GM18868 (cell line): ENCODE data around the gene ABO.
"Not testable (repeated sequence)": the region's sequence is repeated elsewhere in the genome, so short reads cannot be mapped to it uniquely, and the experiment has no call there.

Experiments
- ATAC-seq: cut with Tn5 transposase; IDR thresholded peaks from one replicate; pipeline ENCODE4 v1.9.1; 2021; ENCODE audit warnings: mild to moderate bottlenecking, moderate library complexity; ENCODE audit not compliant: unreplicated experiment

Gene ABO

DNA sequence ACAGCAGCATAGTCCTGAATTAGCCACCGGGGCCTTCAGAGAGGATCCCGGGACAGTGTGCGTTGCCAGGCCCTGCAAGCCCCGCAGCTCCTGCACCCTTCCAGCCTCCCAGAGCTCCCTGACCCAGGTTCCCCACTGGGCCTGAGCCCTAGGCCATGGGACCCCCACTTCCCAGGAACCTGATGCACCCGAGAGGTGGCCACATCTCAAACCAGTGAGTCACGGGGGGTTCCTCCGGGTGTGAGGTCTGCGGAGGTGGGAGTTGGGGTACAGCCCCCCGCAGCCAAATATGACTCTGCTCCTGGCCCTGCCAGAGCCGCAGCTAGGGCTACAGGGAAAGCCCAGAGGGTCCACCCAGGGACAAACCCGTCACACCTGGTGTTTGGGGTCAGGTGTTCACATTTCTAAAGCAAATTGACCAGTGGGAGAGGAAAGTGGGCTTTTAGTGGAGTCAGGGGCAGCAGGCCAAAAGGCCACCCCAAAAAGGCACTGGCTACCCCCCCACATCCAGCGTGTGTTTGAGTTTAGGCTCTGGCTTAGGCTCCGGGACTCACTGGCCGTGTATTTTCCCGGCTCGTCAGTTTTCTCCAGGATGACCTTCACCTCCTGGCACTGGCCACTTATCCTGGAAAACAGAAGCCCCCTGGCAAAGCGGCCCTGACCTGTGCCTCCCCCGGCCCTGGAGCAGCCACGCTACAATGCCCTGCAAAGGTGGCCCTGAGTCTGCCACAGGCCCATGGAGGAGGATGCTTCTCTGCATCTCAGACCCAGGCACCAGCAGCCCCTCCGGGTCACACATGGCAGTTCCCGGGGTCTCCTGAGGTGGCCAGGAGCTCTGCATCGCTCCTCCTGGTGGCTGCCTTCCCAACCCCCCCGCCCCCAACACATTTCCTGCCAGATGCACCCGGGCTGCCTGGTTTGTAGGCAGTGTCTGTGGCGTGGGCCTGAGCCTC lies 48.5 kb downstream of the ABO start:
- ATAC-seq = no peak

DNA sequence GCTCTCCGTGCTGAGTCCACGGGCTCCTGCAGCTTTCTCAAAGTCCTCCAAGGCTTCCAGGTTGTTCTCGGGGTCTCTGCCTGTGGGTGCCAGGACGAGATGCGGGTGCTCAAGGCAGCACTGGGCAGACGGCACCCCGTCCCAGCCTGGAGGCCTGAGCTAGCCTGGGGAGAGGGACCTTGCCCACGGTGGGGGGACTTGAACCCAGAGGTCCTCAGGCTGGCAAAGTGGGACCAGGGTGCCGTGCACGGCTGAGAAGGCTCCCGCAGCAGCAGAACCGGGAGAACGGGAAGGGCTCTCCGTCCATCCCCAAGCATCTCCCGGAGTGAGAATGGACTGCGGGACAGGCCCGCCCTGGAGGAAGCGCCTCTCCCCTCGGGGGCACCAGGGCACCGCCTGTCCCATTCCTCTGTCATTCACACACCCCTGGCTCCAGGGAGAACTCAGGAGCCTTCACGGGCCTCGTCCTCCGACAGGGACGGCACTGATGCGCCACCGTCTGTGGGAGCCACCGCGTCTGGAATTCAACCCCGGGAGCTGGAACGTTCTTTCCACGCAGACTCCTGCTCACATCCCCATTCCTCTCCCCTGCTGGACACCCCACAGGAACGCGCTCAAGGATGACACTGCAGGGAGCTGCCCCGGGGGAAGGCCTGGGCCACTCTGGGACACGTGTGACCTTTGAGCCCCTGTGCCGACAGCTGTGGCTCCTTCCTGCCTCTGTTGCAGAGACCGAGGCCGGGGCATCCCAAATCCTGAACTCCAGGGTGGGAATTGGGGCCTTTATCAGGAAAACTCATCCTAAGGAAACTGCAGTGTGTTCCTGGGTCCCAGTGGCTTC lies 49.6 kb downstream of the ABO start:
- ATAC-seq = no peak

DNA sequence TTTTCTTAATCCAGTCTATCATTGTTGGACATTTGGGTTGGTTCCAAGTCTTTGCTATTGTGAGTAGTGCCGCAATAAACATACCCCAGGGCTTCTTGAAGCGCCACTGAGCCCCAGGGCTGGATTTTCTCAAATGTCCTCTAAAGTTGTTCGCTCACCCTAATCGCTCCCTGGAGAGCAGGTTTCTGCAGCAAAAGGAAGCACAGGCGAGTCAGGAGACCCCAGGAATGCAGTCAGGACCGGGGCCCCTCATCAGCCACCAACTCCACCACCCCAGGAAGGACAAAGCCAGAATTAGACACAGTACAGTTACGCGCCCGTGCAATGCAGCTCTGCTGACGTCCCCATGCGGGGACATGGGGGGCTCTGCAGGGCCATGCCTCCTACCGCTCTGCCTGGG lies 50.2 kb downstream of the ABO start:
- ATAC-seq = no peak

DNA sequence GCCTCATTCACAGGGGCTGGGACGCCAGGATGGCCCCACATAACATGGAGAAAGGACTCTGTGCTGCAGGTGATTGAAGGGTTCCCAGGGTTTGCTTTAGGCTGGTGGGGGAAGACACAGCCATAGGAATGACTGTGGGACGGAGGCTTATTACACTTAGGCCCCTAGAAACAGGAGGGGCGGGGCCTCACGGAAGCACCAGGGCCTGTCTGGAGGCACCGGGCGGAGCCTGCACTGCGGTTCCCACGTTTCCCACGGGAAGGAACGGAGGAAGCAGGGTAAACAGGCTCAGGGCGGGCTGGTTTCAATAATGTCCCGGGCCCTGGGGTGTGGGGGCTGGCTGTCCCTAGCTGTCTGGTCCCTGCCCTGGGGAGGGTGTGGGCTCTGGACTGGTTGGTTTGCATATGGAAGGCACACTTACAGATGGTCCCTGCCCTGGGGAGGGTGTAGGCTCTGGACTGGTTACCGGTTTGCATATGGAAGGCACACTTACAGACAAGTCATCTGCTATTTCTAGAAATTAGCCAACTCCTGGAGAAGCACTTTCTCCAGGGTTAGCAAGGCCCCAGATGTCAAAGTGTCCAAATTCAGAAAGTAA lies 51.7 kb downstream of the ABO start:
- not testable (repeated sequence) for ATAC-seq

DNA sequence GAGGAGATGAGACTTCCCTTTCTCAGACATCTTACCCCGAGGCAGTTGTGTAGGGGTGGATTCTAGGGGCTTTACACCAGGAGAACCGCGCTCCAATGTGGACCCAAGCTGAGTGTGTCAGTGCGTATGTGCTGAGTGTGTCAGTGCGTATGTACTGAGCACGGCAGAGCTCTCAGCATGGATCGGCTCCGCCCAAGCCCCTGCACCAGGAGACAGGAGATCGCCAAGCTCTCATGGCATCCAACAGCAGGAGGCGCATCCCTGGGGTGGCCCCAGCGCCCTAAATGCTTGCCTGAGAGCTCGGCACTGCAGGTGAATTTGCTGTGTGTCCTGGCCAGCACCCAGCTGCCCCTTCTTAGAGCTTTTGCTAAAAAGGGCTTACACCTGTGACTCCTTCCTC lies 53.0 kb downstream of the ABO start:
- ATAC-seq = not testable (repeated sequence)

DNA sequence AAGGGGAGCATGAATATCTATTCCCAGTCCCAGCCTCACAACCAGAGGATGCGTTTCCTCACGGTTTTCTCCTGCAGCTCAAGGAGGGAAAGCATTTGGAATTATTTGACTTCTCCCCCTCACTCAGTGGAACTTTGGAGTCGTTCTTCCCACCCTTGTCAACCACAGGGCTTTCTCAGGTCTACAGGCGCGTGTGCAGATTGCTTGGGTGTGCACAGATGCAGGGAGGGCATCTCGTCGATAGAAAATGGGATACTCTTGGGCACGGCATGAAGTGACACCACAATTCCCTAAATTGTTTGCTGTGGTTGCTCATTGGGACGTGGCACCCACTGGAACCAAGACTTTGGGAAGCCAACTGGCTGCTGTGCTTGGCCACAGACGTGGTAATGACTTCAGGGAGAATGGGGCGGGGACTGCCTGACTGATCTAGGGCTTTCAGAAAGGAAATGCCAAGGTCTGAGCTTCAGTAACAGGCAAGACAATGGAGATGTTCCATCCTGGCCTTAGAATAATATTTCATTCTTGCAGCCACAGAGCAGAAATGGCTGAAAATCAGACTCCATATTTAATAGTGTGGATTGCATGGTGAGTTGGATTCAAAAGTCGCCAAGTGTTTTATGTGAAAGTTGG lies 53.7 kb downstream of the ABO start:
- ATAC-seq = no peak

DNA sequence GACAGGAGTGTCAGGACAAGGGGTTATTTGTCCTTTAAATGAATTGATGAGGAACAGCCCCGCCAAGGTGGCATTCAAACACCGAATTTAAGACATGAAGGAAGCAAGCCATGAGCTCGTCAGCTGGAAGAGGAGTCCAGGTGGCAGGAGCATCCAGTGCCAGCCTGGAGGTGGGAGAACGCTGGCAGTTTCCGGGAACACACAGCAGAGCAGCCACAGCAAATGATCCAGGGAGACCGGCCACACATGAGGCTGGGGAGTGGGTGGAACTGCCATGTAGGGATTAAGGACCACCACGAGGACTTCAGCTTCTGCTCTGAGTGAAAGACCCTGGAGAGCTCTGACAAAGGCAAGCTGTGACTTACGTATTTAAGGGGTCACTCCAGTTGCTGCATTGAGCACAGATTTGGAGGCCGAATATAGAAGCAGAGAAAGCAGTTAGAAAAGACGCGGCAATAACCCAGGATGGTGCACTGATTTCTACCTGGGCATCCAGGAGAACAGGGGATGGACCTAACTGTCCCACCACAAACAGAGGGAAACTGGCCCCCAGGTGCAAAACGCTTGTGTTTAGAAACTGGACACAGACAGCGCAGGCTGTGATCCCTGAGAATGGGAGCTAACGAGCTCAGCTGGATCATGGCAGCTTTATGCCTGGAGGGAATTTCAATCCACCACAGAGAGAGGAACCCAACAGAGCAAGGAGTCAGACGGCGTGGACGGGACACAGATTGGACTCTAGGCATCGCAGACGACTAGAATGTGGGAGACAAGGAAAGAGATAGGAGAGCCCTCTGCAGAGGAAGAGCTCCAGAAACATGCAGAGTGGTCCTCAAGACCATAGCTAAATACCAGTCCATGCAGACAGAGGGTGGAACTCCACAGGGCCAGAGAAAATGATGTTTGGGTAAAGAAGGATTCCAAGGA lies 56.7 kb downstream of the ABO start:
- not testable (repeated sequence) for ATAC-seq

DNA sequence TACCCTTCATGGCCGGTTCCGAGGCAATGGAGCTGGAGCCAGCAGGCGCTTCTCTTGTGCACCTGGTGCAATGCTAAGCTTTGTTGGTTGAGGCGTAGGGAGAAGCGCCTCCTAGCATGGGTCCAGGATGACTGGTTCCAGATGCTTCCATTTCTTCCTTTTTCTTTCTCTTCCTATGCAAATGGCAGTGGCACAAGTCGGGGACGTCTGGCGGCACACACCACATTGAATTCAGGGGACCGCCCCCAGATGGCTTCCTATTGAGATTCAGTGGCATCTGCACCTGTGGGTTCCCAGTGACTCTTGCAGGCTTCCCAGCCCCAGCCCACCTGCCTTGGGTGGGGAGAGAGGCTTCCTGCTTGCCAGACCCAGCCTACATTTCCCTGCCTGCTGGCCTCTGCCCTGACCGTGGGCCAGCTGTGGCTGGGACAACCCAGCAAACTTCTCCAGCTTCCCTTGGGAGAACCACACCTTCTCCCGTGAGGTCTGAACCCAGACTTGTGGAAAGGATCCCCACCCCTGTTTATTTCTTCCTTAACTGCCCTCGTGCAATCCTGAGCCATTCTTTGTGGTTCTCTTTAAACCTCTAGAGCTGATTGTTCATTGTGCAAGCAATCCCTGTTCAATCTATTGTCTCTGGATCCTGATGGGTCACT lies 57.5 kb downstream of the ABO start:
- not testable (repeated sequence) for ATAC-seq

DNA sequence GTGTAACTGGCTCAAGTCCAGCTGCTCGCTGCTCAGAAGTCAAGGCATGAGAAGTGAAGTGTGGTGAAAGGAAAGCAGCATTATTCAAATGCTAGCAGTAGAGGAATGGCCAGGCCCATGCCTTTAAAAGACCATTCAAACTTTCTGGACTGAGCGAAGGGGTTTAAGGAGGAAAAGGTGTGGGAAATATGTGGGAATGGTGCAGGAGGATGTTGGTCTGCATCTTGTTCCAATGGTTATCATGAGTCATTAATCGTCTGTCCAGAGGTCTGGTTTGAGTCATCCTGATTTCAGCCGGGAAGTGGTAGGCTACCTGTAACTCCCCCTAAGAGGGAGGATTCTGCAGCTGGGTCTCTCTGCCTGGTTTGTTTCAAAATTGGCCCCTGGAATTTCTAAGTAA lies 60.7 kb downstream of the ABO start:
- not testable (repeated sequence) for ATAC-seq

DNA sequence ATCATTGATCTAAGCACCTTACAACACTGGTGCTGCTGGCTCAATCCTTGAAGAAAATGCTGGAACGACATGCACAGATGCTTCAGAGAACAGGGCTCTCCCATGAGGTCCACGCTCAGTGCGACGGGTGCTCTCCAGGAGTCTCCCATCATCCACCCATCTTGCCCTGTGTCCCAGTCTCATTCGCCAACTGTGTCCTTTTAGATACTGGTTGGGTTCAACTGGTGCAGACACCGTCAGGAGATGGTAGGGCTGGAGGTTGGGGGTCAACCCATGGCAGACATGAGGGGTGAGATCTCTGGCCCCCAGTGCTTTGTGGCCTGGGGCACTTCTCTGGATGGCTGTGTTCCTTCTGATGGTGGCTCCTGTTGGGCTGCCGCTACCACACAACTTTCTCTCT lies 64.4 kb downstream of the ABO start:
- ATAC-seq = no peak

DNA sequence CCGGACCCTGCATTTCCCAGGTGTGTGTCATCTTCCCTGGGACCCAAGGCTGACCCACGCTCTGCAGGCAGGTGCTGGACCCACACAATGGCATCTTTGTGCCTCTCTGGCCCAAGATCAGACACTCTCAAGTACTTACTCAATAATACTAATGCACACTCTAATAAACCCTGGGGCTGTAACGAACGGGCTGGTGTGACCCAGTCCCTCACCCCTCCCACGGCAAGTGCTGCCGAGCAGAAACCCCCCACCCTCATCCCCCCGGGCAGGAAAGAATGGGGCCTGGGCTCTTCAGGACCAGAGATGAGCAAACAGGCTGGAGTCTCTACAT lies 64.8 kb downstream of the ABO start:
- ATAC-seq = no peak

DNA sequence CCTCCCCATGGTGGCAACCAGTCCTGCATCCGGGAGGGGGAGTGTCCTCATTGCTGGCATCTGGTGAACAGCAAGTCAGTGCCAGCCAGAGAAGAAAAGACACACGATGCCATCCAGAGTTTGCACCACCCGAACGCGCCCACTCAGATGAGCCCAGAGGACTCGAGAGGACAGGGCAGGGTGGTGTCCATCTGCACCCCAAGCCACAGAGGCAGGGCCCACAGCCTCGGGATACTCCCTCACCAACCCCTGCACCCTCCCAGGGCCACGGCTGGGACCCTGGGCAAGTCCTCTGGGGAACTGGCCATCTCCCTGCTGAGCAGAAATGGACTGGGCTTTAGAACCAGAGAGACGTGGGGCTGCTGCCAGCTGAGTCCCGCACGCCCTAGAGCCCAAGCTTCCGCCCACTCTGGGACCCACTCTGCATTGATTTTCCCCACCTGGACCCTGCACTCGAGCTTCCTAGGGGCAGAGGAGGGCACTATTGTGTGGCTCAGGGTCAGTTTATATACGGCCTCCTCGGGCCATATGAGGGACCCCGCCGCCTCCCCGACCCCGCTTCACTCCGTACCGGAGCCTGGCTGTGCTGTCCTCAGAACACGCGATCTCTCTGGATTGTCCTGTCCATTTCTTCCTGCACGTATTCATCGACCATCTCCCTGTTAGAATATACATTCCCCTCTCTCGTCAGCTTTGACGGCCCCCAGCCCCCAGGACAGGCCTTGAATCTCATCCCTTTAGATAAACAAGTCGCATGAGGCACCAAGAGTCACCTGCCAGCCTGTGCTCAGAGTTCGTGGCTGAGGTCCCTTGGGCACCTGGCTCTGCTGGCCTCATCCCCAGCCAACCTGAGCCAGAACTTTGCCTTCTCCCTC lies 65.4 kb downstream of the ABO start:
- not testable (repeated sequence) for ATAC-seq

DNA sequence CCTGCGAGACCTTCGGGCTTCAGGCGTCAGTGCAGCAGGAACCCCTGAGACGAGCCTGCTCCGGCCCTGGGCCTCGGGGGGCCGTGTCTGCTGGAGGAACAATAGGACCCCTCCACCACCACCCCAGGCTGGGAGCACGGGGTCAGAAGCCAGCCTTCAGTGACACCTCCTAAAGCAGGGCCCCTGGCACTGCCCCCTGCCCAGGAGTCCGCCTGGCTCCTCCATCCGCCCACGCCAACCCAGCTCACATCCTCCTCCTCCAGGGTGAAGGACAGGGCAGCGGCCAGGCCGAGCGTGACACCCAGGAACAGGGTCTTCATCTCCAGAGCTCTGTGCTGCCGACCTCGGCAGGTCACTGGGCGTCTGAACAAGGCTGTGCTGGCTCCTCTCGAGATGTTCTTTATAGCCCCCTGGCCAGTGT lies 66.1 kb downstream of the ABO start, which contains the start of gene OBP2B:
Gene OBP2B, minus strand, starts transcription at position 371 of the 421 bp plus-strand sequence. Its CDS starts 51 bp downstream, at position 320.
- not testable (repeated sequence) for ATAC-seq

DNA sequence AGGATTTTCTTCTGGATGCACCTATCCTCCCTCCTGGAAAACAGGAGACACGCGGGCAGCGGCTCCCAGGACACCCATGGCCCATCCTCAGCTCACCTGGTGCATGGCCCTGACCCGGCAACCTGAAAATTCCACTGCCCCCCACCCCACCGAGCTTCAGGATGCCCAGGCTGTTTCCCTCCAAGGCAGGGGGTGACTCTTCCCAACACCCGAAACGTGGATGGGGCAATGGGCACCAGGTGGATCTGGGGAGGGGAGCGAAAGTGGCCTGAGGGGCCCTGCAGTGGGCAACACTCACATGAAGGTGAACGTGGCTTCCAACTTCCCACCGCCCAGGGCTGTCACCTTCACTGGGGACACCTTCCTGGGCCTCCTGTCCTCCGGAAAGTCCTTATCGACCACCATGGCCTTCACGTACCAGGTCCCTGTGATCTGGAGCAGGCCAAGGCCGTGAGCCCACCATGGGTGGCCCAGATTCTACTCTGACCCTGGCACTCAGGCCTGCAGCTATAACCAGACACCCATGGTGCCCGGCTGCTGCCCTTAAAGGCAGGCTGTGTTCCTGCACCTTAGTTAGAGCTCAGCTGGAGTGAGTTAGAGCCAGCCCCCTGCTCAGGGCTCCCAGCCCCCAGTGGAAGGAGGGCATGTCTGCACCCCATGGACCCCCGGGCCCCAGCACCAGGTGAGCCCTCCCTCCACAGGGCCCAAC lies 66.7 kb downstream of the ABO start:
- ATAC-seq = not testable (repeated sequence)

DNA sequence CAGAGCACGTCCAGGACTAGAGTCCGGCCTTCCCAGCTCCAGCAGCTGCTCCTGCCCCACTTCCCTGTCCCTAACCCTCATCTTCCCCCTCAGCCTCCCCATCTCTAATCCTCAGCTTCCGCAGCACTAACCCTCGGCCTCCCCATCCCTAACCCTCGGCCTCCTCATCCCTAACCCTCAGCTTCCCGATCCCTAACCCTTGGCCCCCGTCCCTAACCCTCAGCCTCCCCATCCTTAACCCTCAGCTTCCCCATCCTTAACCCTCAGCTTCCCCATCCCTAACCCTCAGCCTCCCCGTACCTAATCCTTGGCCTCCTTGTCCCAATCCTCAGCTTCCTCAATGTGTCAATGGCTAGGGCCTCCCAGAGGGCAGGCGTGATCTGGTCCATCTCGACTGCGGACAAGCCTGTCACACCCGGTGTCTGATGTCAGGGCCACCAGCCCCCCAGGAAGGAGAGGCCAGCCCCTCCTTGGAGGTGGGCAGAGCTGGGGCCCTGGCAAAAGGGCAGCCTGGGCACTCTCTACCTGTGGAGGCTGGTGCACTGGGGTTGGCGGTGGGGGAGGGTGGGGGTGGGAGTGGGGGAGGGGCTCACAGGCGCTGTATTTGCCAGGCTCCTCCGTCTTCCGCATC lies 67.3 kb downstream of the ABO start:
- no peak for ATAC-seq

DNA sequence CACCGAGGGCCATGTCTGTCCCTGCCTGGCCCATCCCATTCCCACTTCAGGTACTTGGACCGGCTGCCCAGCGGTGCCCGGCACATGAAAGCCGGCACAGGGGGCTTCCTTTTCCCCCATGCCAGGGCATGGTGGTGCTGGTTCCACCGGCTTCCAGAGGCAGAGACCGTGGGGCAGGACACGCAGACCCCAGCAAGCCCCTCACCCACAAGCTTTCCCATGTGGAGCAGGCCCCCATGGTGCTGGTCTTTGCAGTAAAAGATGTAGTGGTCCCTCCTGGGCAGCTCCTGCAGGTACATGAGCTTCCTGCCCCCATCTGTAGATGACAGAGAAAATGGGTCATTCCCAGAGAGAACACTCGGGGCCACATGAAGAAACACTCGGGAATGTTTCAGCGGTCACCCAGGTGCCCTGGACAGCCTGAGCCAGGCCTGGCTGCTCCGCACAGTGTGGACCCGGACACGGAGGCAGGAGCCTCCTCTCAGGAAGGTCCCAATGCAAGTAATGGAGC lies 67.9 kb downstream of the ABO start:
- no peak for ATAC-seq
